ENCODE data around the gene PCDHGB5.

- TF ChIP-seq CTCF (IDR thresholded peaks at IDR 0.05; ENCODE audit: extremely low read depth in 1 of 2, insufficient read depth in 1 of 2, low read depth in 1 of 2, low read length in 2 of 2) (peak in 1 of 2 donors; percentile 24), MYC (IDR thresholded peaks at IDR 0.05; ENCODE audit: low read depth, low read length) (no peak), EZH2 (IDR thresholded peaks at IDR 0.05; ENCODE audit: borderline replicate concordance, low read depth, low read length, severe bottlenecking) (no peak), POLR2AphosphoS5 (IDR thresholded peaks at IDR 0.05; ENCODE audit: insufficient read depth, low read depth, low read length) (no peak), MAX (IDR thresholded peaks at IDR 0.05; ENCODE audit: insufficient read depth, insufficient read length) (no peak), POLR2A (IDR thresholded peaks at IDR 0.05; ENCODE audit: low read depth, low read length) (no peak), JUN (IDR thresholded peaks at IDR 0.05; ENCODE audit: borderline replicate concordance, insufficient read depth, insufficient read length, low read depth) (no peak)
Measured at GRCh38 chr5:141369994-141370848, 27.5 kb upstream of the PCDHGB5 start, which contains the start of gene PCDHGB3.
